GM12878 (cell line): ENCODE data around the gene C20orf144. TPM values are rescaled to one million over a fixed set of nuclear protein-coding genes. Genes with fewer than 3 reads are reported as not detected.

Source experiments
- ATAC-seq: fragments of 200-7000 bp; cut with Tn5 transposase; 3 replicates; pipeline ENCODE4 v1.9.1; 2020; ENCODE audit warnings: mild to moderate bottlenecking, moderate library complexity
- BruUV-seq: library from RNA; stranded (reverse); fragments of 400-500 nt; replicated peaks from 2 replicates; lab custom pipeline; 2021; lab: Mats Ljungman, UMichigan
- CTCF ChIA-PET: fragments of 300-600 bp; sonication (Branson Sonifier 250); formaldehyde crosslinking; extraction: SDS; loops from one replicate; lab custom pipeline; 2021; ENCODE audit warnings: inconsistent platforms; lab: Yijun Ruan, JAX
- POLR2A ChIA-PET: fragments of 350-600 bp; formaldehyde crosslinking; extraction: SDS; loops from one replicate; lab custom pipeline; 2021; ENCODE audit warnings: inconsistent platforms; lab: Charles Lee
- RAD21 ChIA-PET: fragments of 300-600 bp; sonication (Branson Sonifier 250); formaldehyde crosslinking; loops from one replicate; lab custom pipeline; 2023; ENCODE audit warnings: antibody characterized with exemption; ENCODE audit not compliant: unreplicated experiment; lab: Charles Lee
- SMC1A ChIA-PET: fragments of 300-600 bp; sonication (Branson Sonifier 250); formaldehyde crosslinking; loops from one replicate; lab custom pipeline; 2023; ENCODE audit not compliant: unreplicated experiment, uncharacterized antibody; lab: Charles Lee
- DNase-seq: peaks from one replicate; pipeline ENCODE4 v3.0.0-alpha.2; 2011; ENCODE audit warnings: low read depth, low spot score
- FAIRE-seq: peaks from 3 replicates; lab custom pipeline; 2011; peaks lifted over from hg19 to GRCh38; lab: Jason Lieb, UNC
- H2AFZ ChIP-seq: 2 replicates; pipeline ENCODE4 v1.6.0; 2011; ENCODE audit warnings: low read depth, low read length, control low read depth; ENCODE audit not compliant: control insufficient read depth
- H3K27ac ChIP-seq: 2 replicates; pipeline ENCODE4 v1.5.1; 2011; ENCODE audit warnings: control low read depth; ENCODE audit not compliant: control insufficient read depth, insufficient read depth
- H3K27me3 ChIP-seq, 2 experiments: replicated peaks in 1 of 2; 2 replicates each; pipeline versions ENCODE4 v1.6.0 to v1.6.1; 2011; ENCODE audit warnings: low read length in 1 of 2; ENCODE audit not compliant: control insufficient read depth in 2 of 2, insufficient read depth in 2 of 2
- H3K36me3 ChIP-seq, 2 experiments: 2 replicates each; pipeline ENCODE4 v1.5.1; 2011; ENCODE audit warnings: low read length in 1 of 2; ENCODE audit not compliant: control insufficient read depth in 2 of 2, insufficient read depth in 2 of 2
- H3K4me1 ChIP-seq: 2 replicates; pipeline ENCODE4 v1.6.1; 2011; ENCODE audit warnings: mild to moderate bottlenecking, low read length, moderate library complexity, mixed read lengths; ENCODE audit not compliant: control insufficient read depth, insufficient read depth
- H3K4me2 ChIP-seq: 2 replicates; pipeline ENCODE4 v1.6.0; 2011; ENCODE audit warnings: control low read depth; ENCODE audit not compliant: control insufficient read depth, insufficient read depth
- H3K4me3 ChIP-seq: fragments of 200-600 bp; sonication (generic); 2 replicates; pipeline ENCODE4 v1.5.1; 2016
- H3K79me2 ChIP-seq: 2 replicates; pipeline ENCODE4 v1.6.0; 2011; ENCODE audit warnings: low read length; ENCODE audit not compliant: control insufficient read depth, insufficient read depth
- H3K9ac ChIP-seq: 2 replicates; pipeline ENCODE4 v1.8.0; 2011; ENCODE audit warnings: low read length, control low read depth, mixed read lengths; ENCODE audit not compliant: control insufficient read depth, insufficient read depth
- H3K9me3 ChIP-seq: replicated peaks from 3 replicates; pipeline ENCODE4 v1.5.1; 2011; ENCODE audit warnings: mild to moderate bottlenecking, low read length; ENCODE audit not compliant: control insufficient read depth, insufficient read depth
- H4K20me1 ChIP-seq: 2 replicates; pipeline ENCODE4 v1.6.0; 2011; ENCODE audit not compliant: control insufficient read depth, insufficient read depth
- BCL11A ChIP-seq: IDR thresholded peaks from 2 replicates; pipeline ENCODE4 v1.6.1; 2011; ENCODE audit warnings: low read depth, low read length
- BHLHE40 ChIP-seq, 2 experiments: fragments of 450-650 bp in 1 of 2; IDR thresholded peaks; 2 replicates each; pipeline ENCODE4 v1.6.1; 2011 to 2017; ENCODE audit warnings: low read depth in 2 of 2, borderline replicate concordance in 1 of 2, improper control_type of control experiment in 1 of 2, low read length in 1 of 2, mild to moderate bottlenecking in 1 of 2
- CBFB ChIP-seq: IDR thresholded peaks from 2 replicates; pipeline ENCODE4 v1.6.1; 2016; ENCODE audit warnings: antibody characterized with exemption, low read depth
- EED ChIP-seq: sonication (generic); IDR thresholded peaks from 2 replicates; pipeline ENCODE4 v1.6.1; 2016; ENCODE audit warnings: antibody characterized with exemption, low read depth
- ETV6 ChIP-seq, 2 experiments: fragments of 450-650 bp in 1 of 2; IDR thresholded peaks in 1 of 2; conservative IDR thresholded peaks in 1 of 2; 2 replicates each; pipeline ENCODE4 v1.6.1; 2014; ENCODE audit warnings: antibody characterized with exemption in 1 of 2, borderline replicate concordance in 1 of 2, low read depth in 1 of 2, mild to moderate bottlenecking in 1 of 2, moderate library complexity in 1 of 2
- HDAC2 ChIP-seq: fragments of 200-600 bp; sonication (generic); IDR thresholded peaks from 2 replicates; pipeline ENCODE4 v1.6.1; 2017
- NFIC ChIP-seq: IDR thresholded peaks from 2 replicates; pipeline ENCODE4 v1.6.1; 2012; ENCODE audit warnings: low read depth, mild to moderate bottlenecking, inconsistent platforms, low read length, moderate library complexity
- RUNX3 ChIP-seq: IDR thresholded peaks from 2 replicates; pipeline ENCODE4 v1.6.1; 2012; ENCODE audit warnings: low read length, inconsistent platforms
- TAF1 ChIP-seq: IDR thresholded peaks from 2 replicates; pipeline ENCODE4 v1.6.1; 2011; ENCODE audit warnings: mild to moderate bottlenecking, low read depth, low read length, borderline replicate concordance
- WGBS: methylation state at CpG from one replicate; pipeline ENCODE4 v1.1.6; 2016; ENCODE audit warnings: low lambda C conversion rate; ENCODE audit not compliant: insufficient replicate concordance, insufficient coverage; ENCODE audit errors: missing lambda C conversion rate; 5-methylcytosine and 5-hydroxymethylcytosine counted together
- in situ Hi-C: fragments of 300-500 bp; cut with MboI; formaldehyde crosslinking; loops from 9 replicates; pipeline ENCODE4 v1.14.3; 2018; ENCODE audit warnings: mixed read lengths
- intact Hi-C: fragments of 100-400 bp; cut with micrococcal nuclease; formaldehyde crosslinking; loops from one replicate; pipeline ENCODE4 v1.14.2; 2022; ENCODE audit not compliant: unreplicated experiment
- polyA plus RNA-seq, 11 experiments: library from polyadenylated mRNA; depleted of rRNA in 4 of 11; unstranded in 6 of 11; stranded (reverse) in 5 of 11; fragments of >200 nt; fragmentation: Nextera tagmentation in 4 of 11; fragmentation: Illumina TruSeq in 1 of 11; extraction: Ambion mirVana in 4 of 11; extraction: Trizol in 1 of 11; gene quantifications; 1 replicate in 1 of 11; 2 replicates in 10 of 11; pipeline versions ENCODE4 v1.2.1 to v1.2.3, GENCODE V29; 2011 to 2016; ENCODE audit warnings: inconsistent platforms in 2 of 11, missing spikeins in 2 of 11, low read depth in 1 of 11
- total RNA-seq, 4 experiments: library from RNA; depleted of rRNA in 3 of 4; stranded (reverse); fragments of >200 nt in 3 of 4; fragmentation: Illumina TruSeq in 1 of 4; extraction: Trizol in 1 of 4; gene quantifications; 2 replicates each; pipeline versions ENCODE4 v1.2.1 to v1.2.3, GENCODE V29; 2013 to 2021

Gene C20orf144
- total and polyA plus RNA-seq, 10 of the 15 experiments (the other 5 are each of a cell fraction or from before 2014, with no cell fraction given): 0.04 to 0.62 (median 0.23) TPM; not detected in 2

DNA sequence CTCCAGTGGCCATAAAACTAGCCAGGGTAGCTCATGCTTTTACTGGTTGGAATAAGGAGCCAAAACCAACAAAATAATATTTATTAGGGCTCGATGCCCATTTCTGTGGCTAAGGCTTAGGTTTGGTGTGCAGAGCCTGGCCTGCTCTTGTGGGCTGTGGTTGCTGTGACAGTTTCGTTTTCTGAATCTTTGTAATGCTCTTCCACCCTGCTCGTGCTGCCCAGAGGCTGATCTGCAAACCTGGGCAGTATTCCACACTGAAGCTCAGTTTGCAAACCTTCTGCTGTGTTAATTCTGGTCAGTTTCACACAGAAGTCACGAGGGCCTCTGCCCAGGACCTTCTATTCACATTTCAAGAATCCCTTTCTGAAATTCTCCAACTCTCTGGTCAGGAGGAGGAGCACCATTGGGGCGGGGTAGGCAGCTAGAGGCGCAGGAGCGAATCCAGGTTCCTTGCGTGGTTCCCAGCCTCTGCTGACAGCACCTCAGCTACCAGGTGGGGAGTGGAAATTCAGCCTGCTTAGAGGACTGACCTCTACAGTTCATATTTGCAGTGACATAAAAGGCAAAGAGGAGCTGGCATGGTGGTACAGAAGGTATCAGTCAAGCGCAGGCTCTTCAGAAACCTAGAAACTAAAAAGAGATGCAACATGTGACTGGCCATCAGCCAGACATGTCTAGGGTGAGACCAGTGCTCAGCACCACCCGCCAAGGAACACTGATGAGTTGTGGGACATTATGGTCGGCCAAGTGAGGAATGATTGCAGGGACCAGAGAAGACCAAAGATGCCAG, 14.3 kb upstream of the C20orf144 start:
- BruUV-seq: no TSS peak
- Histone ChIP-seq H3K4me2 (peak overlapping the region; percentile 62), H4K20me1 (peaks cover 4% of the 10 kb centered on the region; the same call in 1 of the 2 replicates), H2AFZ (no peak overlapping the region), H3K9me3 (no peaks in the 10 kb centered on the region), H3K9ac (no peak overlapping the region), H3K4me1 (peaks cover 30% of the 10 kb centered on the region), H3K36me3 (0 out of 4 replicates have a peak, but pooled peaks cover 0 to 3% of the 10 kb centered on the region in 2 experiments), H3K79me2 (no peaks in the 10 kb centered on the region), H3K4me3 (no peak overlapping the region), H3K27me3 (no peaks in the 10 kb centered on the region; a peak in 1 of 4 replicates), H3K27ac (peak overlapping the region; percentile 15; the same call in 1 of the 2 replicates)
- in situ Hi-C loops: no loop called here
- SMC1A ChIA-PET: interaction anchor here (0.6 to 2.0 kb wide), 7 partner anchors 11 to 116 kb away, joined by 3 to 6 read pairs (median 4); partner anchors contain the start of gene ACTL10
- RAD21 ChIA-PET: interaction anchor here (1.2 kb wide), 1 partner anchor 148 kb away, joined by 5 read pairs; no protein-coding TSS in a partner anchor
- DNase-seq: peak; percentile 34
- WGBS: 29% methylated on average over 11 of the region's 11 CpGs
- TF ChIP-seq RUNX3 (peak; percentile 94), NFIC (0 out of 2 replicates have a peak, but pooled peaks have one; percentile 28), BCL11A (0 out of 2 replicates have a peak, but pooled peaks have one; percentile 25), CBFB (peak; percentile 76; the same call in 1 of the 2 replicates), HDAC2 (no peak), ETV6 (conservative IDR thresholded peaks at IDR 0.05 in 1 of 2, IDR thresholded peaks at IDR 0.05 in 1 of 2; ENCODE audit: borderline replicate concordance in 1 of 2, low read depth in 1 of 2) (0 out of 4 replicates have a peak, but pooled peaks of 1 of the 2 experiments have one; percentile 39), TAF1 (no peak), BHLHE40 (IDR thresholded peaks at IDR 0.05; ENCODE audit: borderline replicate concordance in 1 of 2, low read depth in 2 of 2, low read length in 1 of 2) (peak; percentile 61 to 65; a peak in 2 of 4 replicates), EED (0 out of 2 replicates have a peak, but pooled peaks have one; percentile 41)
- intact Hi-C loops: no loop called here
- peak; percentile 92 for ATAC-seq
- POLR2A ChIA-PET: no interaction called here
- FAIRE-seq: peak; percentile 38
- CTCF ChIA-PET: interaction anchor here (0.8 to 1.3 kb wide), 4 partner anchors 39 to 131 kb away, joined by 3 to 4 read pairs (median 3); no protein-coding TSS in a partner anchor
